HEK293T (cell line): Measurements from ENCODE around the gene DMGDH.

Source experiments
- BHLHE40 ChIP-seq: fragments of 450-650 bp; IDR thresholded peaks from 2 replicates; pipeline ENCODE4 v1.6.1; 2016; ENCODE audit warnings: mild to moderate bottlenecking, moderate library complexity, borderline replicate concordance
- CTBP1 ChIP-seq: fragments of 450-650 bp; IDR thresholded peaks from 2 replicates; pipeline ENCODE4 v1.6.1; 2016; ENCODE audit warnings: borderline replicate concordance
- ELF4 ChIP-seq: fragments of 450-650 bp; IDR thresholded peaks from 2 replicates; pipeline ENCODE4 v1.6.1; 2017; ENCODE audit warnings: antibody characterized with exemption
- NFRKB ChIP-seq: fragments of 450-650 bp; IDR thresholded peaks from 2 replicates; pipeline ENCODE4 v1.6.1; 2016; ENCODE audit warnings: mild to moderate bottlenecking, moderate library complexity
- PKNOX1 ChIP-seq: fragments of 450-650 bp; IDR thresholded peaks from 2 replicates; pipeline ENCODE4 v1.6.1; 2016
- SP1 ChIP-seq: fragments of 450-650 bp; IDR thresholded peaks from 2 replicates; pipeline ENCODE4 v1.6.1; 2017
- SUZ12 ChIP-seq: fragments of 450-650 bp; IDR thresholded peaks from 2 replicates; pipeline ENCODE4 v1.6.1; 2016; ENCODE audit warnings: mild to moderate bottlenecking

GRCh38 chr5:79088507-79088906 lies 19.0 kb upstream of the DMGDH start:
- no peak for TF ChIP-seq BHLHE40
- no peak for TF ChIP-seq SP1
- TF ChIP-seq ELF4, result no peak
- no peak for TF ChIP-seq NFRKB
- no peak for TF ChIP-seq CTBP1
- no peak for TF ChIP-seq PKNOX1
- TF ChIP-seq SUZ12, result no peak
